ENCODE measurements around the gene PFKP. TPM values are rescaled to one million over a fixed set of nuclear protein-coding genes. Genes with fewer than 3 reads are reported as not detected.

PFKP gene
- total RNA-seq, 4 donors from 2014 or later = 54.9 to 79.3 (median 65.5) TPM

GRCh38 chr10:3136763-3137611 is 69.6 kb downstream of the PFKP start:
- TF ChIP-seq, protein P1, sequence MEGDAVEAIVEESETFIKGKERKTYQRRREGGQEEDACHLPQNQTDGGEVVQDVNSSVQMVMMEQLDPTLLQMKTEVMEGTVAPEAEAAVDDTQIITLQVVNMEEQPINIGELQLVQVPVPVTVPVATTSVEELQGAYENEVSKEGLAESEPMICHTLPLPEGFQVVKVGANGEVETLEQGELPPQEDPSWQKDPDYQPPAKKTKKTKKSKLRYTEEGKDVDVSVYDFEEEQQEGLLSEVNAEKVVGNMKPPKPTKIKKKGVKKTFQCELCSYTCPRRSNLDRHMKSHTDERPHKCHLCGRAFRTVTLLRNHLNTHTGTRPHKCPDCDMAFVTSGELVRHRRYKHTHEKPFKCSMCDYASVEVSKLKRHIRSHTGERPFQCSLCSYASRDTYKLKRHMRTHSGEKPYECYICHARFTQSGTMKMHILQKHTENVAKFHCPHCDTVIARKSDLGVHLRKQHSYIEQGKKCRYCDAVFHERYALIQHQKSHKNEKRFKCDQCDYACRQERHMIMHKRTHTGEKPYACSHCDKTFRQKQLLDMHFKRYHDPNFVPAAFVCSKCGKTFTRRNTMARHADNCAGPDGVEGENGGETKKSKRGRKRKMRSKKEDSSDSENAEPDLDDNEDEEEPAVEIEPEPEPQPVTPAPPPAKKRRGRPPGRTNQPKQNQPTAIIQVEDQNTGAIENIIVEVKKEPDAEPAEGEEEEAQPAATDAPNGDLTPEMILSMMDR (IDR thresholded peaks at IDR 0.05) = no peak
- no peak for TF ChIP-seq POLR2A (IDR thresholded peaks at IDR 0.05)
- no peak overlapping the region for H3K4me3 ChIP-seq (ENCODE audit: low read depth, poor library complexity, severe bottlenecking)
- 69 to 77% methylated on average over 21 of the region's 21 CpGs for WGBS, 2 donors
- intact Hi-C loops (cut with DNase I; ENCODE audit: low total_unique reads) = no loop called here
- DNase-seq (ENCODE audit: low spot score in 2 of 2) = peak in 1 of 2 donors; percentile 90

DNA sequence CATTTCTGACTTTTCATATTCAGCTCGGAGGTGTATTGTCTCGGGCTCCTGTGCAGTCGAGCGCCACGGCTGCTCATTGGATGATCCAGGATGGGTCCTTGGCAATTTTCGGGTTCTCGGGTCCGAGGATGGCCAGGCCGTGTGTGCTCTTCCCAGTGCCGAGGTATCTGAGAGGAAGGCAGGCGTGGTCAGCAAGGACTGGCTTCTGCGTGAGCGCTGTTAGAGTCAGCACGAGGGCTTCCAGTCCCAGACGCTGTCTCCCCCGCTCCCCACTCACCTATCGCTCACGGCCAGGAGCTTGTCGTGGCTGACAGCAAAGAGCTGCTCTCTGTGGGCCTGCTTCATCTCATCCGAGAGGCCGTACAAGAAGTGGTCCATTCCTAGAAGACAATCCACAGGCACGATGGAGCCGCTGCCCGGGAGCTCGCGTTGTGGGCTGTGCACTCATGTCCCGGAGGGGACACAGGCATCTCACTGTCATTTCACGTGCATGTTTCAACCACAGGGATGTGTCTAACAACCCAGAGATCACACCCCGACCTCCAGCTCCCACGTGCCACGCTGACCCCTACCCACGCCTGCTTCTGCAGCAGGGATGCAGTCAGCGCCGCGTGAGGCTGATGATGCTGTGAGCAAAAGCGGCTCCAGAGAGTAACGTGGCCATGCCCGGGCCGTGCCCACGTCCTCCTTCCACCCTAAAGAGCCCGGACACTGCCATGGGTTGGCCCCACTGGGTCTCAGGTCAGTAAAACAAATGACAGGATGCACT is 70.8 kb downstream of the PFKP start:
- intact Hi-C loops (cut with DNase I; ENCODE audit: low total_unique reads) = no loop called here
- TF ChIP-seq, protein P1 (IDR thresholded peaks at IDR 0.05) = no peak
- no peak for TF ChIP-seq POLR2A (IDR thresholded peaks at IDR 0.05)
- DNase-seq (ENCODE audit: low spot score in 2 of 2) = no peak
- WGBS, 2 donors = 90 to 93% methylated on average over 39 to 41 of the region's 41 CpGs
- no peak overlapping the region for H3K4me3 ChIP-seq (ENCODE audit: low read depth, poor library complexity, severe bottlenecking)

- no peak overlapping the region for H3K4me3 ChIP-seq (ENCODE audit: low read depth, poor library complexity, severe bottlenecking)
- intact Hi-C loops (cut with DNase I; ENCODE audit: low total_unique reads) = no loop called here
- WGBS, 2 donors = 88 to 90% methylated on average over 10 of the region's 10 CpGs
- no peak for TF ChIP-seq POLR2A (IDR thresholded peaks at IDR 0.05)
- TF ChIP-seq, protein P1 (IDR thresholded peaks at IDR 0.05) = no peak
- no peak for DNase-seq (ENCODE audit: low spot score in 2 of 2)
These were observed 72.0 kb downstream of the PFKP start for GRCh38 chr10:3139216-3139910.

GRCh38 chr10:3140280-3140679 is 72.9 kb downstream of the PFKP start:
- intact Hi-C loops (cut with DNase I; ENCODE audit: low total_unique reads) = no loop called here
- DNase-seq (ENCODE audit: low spot score in 2 of 2) = no peak
- WGBS, 2 donors = 74% methylated on average over 9 of the region's 9 CpGs
- no peak for TF ChIP-seq POLR2A (IDR thresholded peaks at IDR 0.05)
- no peak overlapping the region for H3K4me3 ChIP-seq (ENCODE audit: low read depth, poor library complexity, severe bottlenecking)

- no peak for TF ChIP-seq POLR2A (IDR thresholded peaks at IDR 0.05)
- TF ChIP-seq, protein P1 (IDR thresholded peaks at IDR 0.05) = no peak
- H3K4me3 ChIP-seq (ENCODE audit: low read depth, poor library complexity, severe bottlenecking) = no peak overlapping the region
- WGBS, 2 donors = 93% methylated on average over 21 of the region's 21 CpGs
- intact Hi-C loops (cut with DNase I; ENCODE audit: low total_unique reads) = no loop called here
- DNase-seq (ENCODE audit: low spot score in 2 of 2) = no peak
These were observed 74.1 kb downstream of the PFKP start for GRCh38 chr10:3141351-3142005.

Data from lower leg skin (tissue), 4 donors.